Body of pancreas (tissue), 4 donors: Measurements from ENCODE around the gene MIS18A.

ENCODE experiments used
- CTCF ChIP-seq, 7 experiments: fragments of 450-650 bp in 4 of 7; fragments of 200-600 bp in 3 of 7; sonication (generic) in 3 of 7; IDR thresholded peaks; one replicate each; pipeline ENCODE4 v1.5.1; 2016 to 2019; ENCODE audit warnings: antibody characterized with exemption in 7 of 7
- POLR2A ChIP-seq, 3 donors: fragments of 450-650 bp; IDR thresholded peaks; one replicate each; pipeline ENCODE4 v1.6.1; 2016; ENCODE audit warnings: antibody characterized with exemption in 3 of 3, mild to moderate bottlenecking in 2 of 3

- TF ChIP-seq POLR2A (IDR thresholded peaks at IDR 0.05) (no peak), CTCF (IDR thresholded peaks at IDR 0.05) (no peak)
Measured at GRCh38 chr21:32270748-32271147, 8.1 kb downstream of the MIS18A start.
